Measurements from ENCODE around the gene ADK. TPM values are rescaled to one million over a fixed set of nuclear protein-coding genes. Genes with fewer than 3 reads are reported as not detected.
A peak's percentile ranks its signal among the peaks of the same experiment; 100 is the strongest.

Gene ADK
- total and polyA plus RNA-seq, 2 of the 13 experiments (the other 11 are each of a cell fraction or from before 2014, with no cell fraction given) = 48.6 to 79.1 TPM

GRCh38 chr10:74176380-74177139 is 25.5 kb downstream of the ADK start (continued):
- TF ChIP-seq DBP (CRISPR knock-in tag; IDR thresholded peaks at IDR 0.05; ENCODE audit: not compliant biosample characterization) (no peak), EEA1 (CRISPR knock-in tag; IDR thresholded peaks at IDR 0.05; ENCODE audit: borderline replicate concordance) (peak; percentile 94), KDM2A (CRISPR knock-in tag; IDR thresholded peaks at IDR 0.05; ENCODE audit: borderline replicate concordance, low read depth) (peak; percentile 99), MIER2 (CRISPR knock-in tag; IDR thresholded peaks at IDR 0.05) (peak; percentile 70; the same call in 1 of the 2 replicates), IKZF5 (CRISPR knock-in tag; IDR thresholded peaks at IDR 0.05) (peak; percentile 81), NFE2 (CRISPR knock-in tag; IDR thresholded peaks at IDR 0.05) (no peak), ZBTB7B (CRISPR knock-in tag; IDR thresholded peaks at IDR 0.05) (peak; percentile 55), ZNF33B (CRISPR knock-in tag; IDR thresholded peaks at IDR 0.05) (no peak; the same call in 1 of the 2 replicates), RFXAP (CRISPR knock-in tag; IDR thresholded peaks at IDR 0.05; ENCODE audit: borderline replicate concordance) (peak; percentile 94), DMAP1 (CRISPR knock-in tag; IDR thresholded peaks at IDR 0.05) (peak; percentile 98), AKAP8 (CRISPR knock-in tag; IDR thresholded peaks at IDR 0.05) (peak; percentile 94), NFAT5 (CRISPR knock-in tag; IDR thresholded peaks at IDR 0.05) (peak; percentile 73; the same call in 1 of the 2 replicates), RAD21 (CRISPR knock-in tag; IDR thresholded peaks at IDR 0.05) (no peak; the same call in 1 of the 2 replicates), ERF (CRISPR knock-in tag; IDR thresholded peaks at IDR 0.05) (peak; percentile 83; the same call in 1 of the 2 replicates), ZNF446 (CRISPR knock-in tag; IDR thresholded peaks at IDR 0.05) (no peak), BATF2 (CRISPR knock-in tag; IDR thresholded peaks at IDR 0.05) (peak; percentile 73; the same call in 1 of the 2 replicates), ETV5 (CRISPR knock-in tag; IDR thresholded peaks at IDR 0.05; ENCODE audit: borderline replicate concordance) (peak; percentile 22; the same call in 1 of the 2 replicates), HOXA7 (CRISPR knock-in tag; IDR thresholded peaks at IDR 0.05) (peak; percentile 66; the same call in 1 of the 2 replicates), MAX (IDR thresholded peaks at IDR 0.05) (peak; percentile 97), ZNF674 (CRISPR knock-in tag; IDR thresholded peaks at IDR 0.05; ENCODE audit: low read depth) (no peak), SCMH1 (CRISPR knock-in tag; IDR thresholded peaks at IDR 0.05; ENCODE audit: borderline replicate concordance) (no peak)
